IMR-90 (cell line): ENCODE data around the gene RNF213.
"Not testable (repeated sequence)": the region's sequence is repeated elsewhere in the genome, so short reads cannot be mapped to it uniquely, and the experiment has no call there.

Source experiments
- CEBPB ChIP-seq: IDR thresholded peaks from 2 replicates; pipeline ENCODE4 v1.6.1; 2012; ENCODE audit warnings: low read depth, low read length, improper control_type of control experiment
- FOS ChIP-seq: fragments of 150-350 bp; IDR thresholded peaks from 2 replicates; pipeline ENCODE4 v1.6.1; 2016; ENCODE audit warnings: low read depth, low read length
- MAFK ChIP-seq: IDR thresholded peaks from 2 replicates; pipeline ENCODE4 v1.6.1; 2012; ENCODE audit warnings: low read depth, low read length, improper control_type of control experiment
- MAZ ChIP-seq: IDR thresholded peaks from 2 replicates; pipeline ENCODE4 v1.6.1; 2012; ENCODE audit warnings: low read depth, mild to moderate bottlenecking, low read length, improper control_type of control experiment, moderate library complexity, borderline replicate concordance
- POLR2A ChIP-seq: IDR thresholded peaks from 2 replicates; pipeline ENCODE4 v1.6.1; 2012; ENCODE audit warnings: mild to moderate bottlenecking, low read depth, low read length
- RAD21 ChIP-seq: IDR thresholded peaks from 2 replicates; pipeline ENCODE4 v1.6.1; 2012; ENCODE audit warnings: low read length, improper control_type of control experiment
- RCOR1 ChIP-seq: IDR thresholded peaks from 2 replicates; pipeline ENCODE4 v1.6.1; 2012; ENCODE audit warnings: mild to moderate bottlenecking, low read length, improper control_type of control experiment; ENCODE audit not compliant: insufficient replicate concordance
- SMC3 ChIP-seq: fragments of 150-350 bp; IDR thresholded peaks from 2 replicates; pipeline ENCODE4 v1.6.1; 2016; ENCODE audit warnings: low read depth, mild to moderate bottlenecking, antibody characterized with exemption, low read length, moderate library complexity
- TF ChIP-seq, protein P1 (sequence below): conservative IDR thresholded peaks from 2 replicates; pipeline ENCODE4 v1.5.1; 2012; ENCODE audit warnings: mild to moderate bottlenecking, low read depth, low read length, improper control_type of control experiment
- TF ChIP-seq, protein P2 (sequence below): fragments of 150-350 bp; IDR thresholded peaks from 2 replicates; pipeline ENCODE4 v1.6.1; 2017; ENCODE audit warnings: mild to moderate bottlenecking, antibody characterized with exemption, low read length, low read depth

DNA sequence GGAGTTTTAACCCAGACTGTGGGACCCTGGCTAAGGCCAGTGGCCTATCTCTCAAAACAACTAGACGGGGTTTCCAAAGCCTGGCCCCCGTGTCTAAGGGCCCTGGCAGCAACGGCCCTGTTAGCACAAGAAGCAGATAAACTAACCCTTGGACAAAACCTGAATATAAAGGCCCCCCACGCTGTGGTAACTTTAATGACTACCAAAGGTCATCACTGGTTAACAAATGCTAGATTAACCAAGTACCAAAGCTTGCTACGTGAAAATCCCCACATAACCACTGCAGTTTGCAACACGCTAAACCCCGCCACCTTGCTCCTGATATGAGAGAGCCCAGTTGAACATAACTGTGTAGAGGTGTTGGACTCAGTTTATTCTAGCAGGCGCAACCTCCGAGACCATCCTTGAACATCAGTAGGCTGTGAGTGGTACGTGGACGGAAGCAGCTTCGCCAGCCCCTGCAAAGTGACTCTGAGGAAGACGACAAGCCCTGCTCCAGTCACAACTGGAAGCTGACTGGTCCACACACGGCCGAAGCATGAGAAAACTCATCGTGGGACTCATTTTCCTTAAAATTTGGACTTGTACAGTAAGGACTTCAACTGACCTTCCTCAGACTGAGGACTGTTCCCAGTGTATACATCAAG lies 149.9 kb downstream of the RNF213 start:
- TF ChIP-seq, protein P1, sequence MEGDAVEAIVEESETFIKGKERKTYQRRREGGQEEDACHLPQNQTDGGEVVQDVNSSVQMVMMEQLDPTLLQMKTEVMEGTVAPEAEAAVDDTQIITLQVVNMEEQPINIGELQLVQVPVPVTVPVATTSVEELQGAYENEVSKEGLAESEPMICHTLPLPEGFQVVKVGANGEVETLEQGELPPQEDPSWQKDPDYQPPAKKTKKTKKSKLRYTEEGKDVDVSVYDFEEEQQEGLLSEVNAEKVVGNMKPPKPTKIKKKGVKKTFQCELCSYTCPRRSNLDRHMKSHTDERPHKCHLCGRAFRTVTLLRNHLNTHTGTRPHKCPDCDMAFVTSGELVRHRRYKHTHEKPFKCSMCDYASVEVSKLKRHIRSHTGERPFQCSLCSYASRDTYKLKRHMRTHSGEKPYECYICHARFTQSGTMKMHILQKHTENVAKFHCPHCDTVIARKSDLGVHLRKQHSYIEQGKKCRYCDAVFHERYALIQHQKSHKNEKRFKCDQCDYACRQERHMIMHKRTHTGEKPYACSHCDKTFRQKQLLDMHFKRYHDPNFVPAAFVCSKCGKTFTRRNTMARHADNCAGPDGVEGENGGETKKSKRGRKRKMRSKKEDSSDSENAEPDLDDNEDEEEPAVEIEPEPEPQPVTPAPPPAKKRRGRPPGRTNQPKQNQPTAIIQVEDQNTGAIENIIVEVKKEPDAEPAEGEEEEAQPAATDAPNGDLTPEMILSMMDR: not testable (repeated sequence)
- TF ChIP-seq RAD21, CEBPB, RCOR1, POLR2A, FOS, SMC3, MAZ, MAFK: not testable (repeated sequence)
- TF ChIP-seq, protein P2, sequence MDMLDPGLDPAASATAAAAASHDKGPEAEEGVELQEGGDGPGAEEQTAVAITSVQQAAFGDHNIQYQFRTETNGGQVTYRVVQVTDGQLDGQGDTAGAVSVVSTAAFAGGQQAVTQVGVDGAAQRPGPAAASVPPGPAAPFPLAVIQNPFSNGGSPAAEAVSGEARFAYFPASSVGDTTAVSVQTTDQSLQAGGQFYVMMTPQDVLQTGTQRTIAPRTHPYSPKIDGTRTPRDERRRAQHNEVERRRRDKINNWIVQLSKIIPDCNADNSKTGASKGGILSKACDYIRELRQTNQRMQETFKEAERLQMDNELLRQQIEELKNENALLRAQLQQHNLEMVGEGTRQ: not testable (repeated sequence)
